HG02943 (cell line): Measurements from ENCODE around the gene TENM4.

Experiments
- ATAC-seq: cut with Tn5 transposase; IDR thresholded peaks from one replicate; pipeline ENCODE4 v1.9.1; 2021; ENCODE audit warnings: mild to moderate bottlenecking, low read depth, moderate library complexity; ENCODE audit not compliant: unreplicated experiment

The TENM4 gene

DNA sequence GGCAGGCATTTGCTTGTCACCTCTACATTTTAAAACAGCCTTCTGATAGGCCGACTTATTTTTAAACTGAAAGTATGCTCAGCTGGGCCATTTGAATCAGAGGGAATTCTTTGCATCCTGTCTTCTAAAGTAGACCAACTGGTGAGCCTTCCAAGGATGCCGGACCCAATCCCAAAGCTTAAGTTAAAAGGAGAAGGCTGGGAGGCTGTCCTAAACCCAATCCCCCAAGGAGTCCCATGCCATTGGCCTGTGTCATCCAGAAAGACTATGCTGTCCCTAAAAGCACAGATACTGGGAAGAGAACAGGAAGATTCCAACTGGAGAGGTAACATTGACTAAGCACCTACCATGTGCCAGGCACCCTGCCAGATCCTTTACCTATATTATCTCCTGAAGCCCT, 18.0 kb downstream of the TENM4 start:
- no peak for ATAC-seq

DNA sequence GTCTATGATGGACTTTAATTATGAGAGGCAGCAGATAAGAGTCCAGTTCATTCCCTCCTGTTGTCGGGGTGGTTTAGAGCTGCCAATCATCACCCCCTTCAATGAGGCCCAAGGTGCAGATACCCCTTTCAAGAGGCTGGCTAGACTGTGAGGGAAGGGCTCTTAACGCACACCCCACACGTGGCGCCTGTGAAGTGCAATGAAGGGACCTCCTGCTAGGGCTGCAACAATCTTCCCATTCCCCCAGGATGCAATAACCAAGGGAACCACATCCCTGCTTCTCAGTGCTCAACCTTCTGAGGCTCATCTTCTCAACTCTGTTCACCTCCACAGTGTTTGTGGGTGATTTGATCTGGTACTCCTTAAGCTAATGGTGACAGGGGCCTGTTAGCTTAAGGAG, 19.0 kb downstream of the TENM4 start:
- ATAC-seq = no peak

DNA sequence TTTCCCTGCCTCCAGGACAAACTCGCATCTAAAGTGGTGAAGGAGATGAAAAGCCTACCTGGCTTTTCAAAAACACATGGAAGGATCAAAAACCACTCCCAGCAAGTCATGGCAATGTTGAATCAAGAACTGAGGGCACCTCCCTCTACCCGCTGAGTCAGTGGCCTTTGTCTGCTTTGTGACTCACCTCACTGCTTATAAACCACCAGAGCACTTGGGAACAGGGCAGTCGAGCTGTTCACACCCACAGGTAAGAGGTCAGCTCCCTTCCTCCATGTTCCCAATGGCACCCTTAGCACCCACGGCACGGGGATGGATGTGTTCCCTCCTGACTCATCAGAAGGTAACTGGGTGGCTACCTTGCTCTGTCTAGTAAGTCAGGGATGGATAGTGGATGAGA, 21.7 kb downstream of the TENM4 start:
- ATAC-seq = no peak

DNA sequence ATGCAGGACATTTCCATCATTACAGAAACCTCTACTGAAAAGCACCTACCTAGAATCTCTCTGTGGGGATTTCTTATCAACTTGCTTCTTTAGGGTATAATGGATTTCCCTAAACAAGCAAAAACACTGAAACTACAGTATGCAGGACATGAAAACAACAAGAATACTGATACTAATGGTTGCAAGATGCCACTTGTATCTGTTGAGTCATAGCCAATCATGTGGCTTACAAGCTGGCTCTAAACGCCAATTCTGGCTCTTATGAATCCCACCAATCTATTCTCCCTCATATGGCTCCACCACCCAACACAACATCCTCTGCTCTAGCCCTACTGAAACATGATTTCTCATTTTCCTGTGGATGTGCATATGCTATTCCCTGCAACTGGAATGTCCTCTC, 22.6 kb downstream of the TENM4 start:
- no peak for ATAC-seq

DNA sequence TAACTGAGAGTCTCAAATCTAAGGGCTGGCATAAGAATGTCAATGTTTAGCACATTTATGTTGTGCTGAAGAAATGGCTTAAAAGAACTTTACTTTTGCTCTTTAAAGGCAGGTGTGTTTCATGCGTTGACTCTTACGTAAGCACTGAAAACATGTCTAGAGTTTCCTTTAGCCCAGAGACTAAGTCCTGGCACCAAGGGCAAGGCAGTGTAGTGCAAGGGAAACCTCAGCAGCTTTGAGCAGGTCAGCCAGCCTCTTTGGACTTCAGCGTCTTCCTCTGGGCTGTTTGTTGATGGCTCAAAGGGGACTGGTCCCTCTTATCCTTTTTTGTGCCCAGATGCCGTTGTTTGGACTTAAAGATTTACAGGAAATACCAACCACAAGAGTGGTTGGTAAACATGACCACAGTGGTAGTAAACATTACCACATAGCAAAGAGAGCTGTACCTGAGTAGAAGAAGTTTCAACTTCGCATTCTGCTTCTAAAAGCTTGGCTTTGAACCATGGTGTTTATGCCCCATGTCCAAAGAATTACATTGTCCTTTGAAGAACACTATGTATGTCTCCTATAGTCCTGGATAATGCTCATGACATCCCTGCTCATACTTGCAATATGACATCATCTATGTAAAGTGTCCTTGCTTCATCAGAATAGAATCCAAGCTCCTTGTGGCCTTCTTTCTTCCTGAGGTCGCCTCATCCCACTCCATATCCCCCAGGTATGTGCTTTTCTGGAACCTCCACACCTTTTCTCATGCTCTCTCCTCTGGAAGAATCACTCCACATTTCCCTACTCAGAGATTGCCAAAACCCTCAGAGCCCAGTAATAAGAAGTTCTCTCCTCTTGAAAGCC, 23.5 kb downstream of the TENM4 start:
- ATAC-seq = no peak

DNA sequence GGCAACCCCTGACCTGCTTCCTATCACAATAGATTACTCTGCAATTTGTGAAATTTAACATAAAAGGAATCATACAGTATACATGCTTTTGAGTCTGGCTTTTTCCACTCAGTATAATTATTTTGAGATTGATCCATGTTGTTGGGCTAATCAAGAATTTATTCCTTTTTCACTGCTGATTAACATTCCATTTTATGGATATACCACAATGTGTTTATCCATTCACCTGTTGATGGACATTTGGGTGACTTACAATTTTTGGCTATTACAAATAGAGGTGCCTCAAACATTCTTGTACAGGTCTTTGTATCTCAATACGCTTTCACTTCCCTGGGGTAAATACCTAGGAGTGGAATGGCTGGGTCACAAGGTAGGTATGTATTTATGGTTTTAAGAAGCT, 24.9 kb downstream of the TENM4 start:
- no peak for ATAC-seq

DNA sequence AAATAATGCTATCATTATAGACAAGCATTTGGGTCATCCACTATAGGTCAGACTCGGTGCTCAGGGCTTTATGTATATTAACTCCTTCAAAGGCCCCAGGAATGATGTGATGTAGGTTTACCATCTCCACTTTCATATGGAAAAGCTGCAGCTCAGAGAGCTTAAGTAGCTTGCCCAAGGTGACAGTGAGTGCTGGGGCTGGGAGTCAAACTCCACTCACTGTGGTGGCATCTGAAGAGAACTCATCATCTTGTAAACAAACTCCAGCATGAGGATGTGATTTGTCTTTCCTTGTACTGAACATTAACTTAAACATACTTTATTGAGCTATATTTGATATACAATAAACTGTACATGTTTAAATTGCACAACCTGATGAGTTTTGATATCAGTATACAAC, 25.4 kb downstream of the TENM4 start:
- no peak for ATAC-seq

DNA sequence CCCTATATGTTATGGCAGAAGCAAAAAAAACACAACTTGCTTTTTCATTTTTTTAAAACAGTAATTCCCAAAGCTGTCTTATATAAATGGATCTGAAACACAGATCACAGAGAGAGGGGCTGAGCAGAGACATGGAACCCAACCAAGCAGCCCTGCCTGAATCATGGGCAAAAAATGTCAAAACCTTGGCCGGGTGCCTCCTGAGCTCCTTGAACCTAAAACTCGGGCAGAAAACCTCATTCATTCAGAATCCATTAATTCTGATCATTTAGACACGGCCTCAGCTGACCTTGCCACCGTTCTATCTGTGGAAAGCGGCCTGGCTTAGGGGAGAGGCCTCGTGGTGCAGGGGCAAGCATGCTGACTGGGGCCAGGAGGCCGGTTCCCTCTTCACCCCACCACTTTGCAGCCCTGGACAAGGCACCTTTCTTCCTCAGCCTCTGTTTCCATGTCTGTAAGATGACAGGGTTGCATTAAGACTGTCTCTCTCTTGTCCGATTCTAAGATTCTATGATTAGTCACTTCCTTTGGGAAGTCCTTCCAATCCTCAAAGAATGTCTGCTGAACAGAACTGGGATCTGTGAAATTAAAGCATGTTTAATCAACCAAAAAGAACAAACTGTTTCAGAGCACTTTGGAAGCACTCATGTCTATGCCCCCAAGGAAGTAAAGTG, 26.0 kb downstream of the TENM4 start:
- no peak for ATAC-seq

DNA sequence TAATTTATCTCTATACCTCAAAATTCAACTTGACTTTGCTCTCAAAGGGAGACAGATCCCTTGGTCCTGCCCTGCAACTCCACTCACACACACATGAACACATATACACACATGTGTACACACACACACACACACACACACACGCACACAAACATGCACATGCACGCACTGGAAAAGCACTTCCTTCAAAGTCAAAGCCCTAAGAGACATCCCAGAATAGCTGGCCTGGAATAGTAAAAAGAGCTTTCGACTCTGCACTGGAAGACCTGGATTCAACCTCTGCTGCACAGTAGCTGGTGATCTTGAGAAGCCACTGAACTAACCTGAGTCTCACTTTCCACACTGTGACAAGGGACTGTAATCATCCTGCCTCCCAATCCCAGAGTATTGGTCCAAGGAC, 26.8 kb downstream of the TENM4 start:
- ATAC-seq = no peak

DNA sequence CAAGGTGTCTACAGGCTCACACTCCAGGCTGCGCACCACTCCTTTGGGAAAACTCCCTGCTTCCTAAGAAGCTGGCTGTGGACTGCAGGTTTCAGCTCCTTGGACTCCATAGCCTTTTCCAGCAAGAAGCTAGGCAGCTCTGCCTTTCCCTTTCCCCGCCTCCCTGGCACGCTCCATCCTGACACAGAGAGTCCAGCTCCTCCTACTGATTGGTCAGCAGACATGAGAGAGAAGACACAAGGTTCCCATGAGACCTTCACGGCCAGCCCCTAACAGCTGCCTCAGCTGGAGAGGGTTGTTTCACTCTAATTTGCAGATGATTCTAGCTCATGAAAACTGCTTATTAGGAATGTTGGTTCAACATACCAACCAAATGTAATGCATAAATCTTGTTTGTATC, 27.6 kb downstream of the TENM4 start:
- no peak for ATAC-seq

DNA sequence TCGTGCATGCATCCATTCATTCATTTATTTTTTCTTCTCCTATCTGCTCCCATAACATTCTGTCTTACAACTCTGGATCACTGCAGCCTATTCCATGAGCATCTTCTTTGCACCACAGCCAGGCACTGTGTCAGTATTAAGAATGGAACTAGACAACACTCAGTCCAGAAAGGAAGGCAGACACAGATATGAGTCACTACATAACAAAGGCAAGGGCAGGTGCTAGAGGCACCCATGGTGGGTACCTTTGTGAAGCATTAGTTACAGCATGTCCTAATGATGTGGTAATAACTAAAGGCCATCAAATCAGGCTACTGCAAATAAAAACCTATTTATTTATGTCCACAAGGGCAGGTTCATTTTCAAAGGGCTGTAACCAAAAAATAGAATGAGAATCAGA, 28.1 kb downstream of the TENM4 start:
- no peak for ATAC-seq

DNA sequence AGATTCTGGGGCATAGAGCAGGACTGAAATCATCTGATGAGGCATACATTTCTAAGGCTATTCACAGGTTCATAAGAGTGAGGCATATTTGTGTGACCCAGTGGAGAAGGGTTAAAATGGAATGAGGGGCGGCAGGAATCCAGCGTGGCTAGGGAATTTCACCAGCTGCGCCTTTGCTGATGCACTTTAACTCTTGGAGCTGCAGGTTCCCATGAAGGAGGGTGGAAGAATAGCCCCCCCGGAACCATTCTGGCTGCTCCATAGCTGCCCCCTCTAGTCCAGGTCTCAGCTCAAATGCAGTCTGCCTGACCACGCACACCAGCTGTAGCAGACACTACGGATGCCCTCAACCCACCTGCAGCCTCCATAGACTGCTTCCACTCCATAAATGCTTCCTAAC, 31.5 kb downstream of the TENM4 start:
- ATAC-seq = no peak

DNA sequence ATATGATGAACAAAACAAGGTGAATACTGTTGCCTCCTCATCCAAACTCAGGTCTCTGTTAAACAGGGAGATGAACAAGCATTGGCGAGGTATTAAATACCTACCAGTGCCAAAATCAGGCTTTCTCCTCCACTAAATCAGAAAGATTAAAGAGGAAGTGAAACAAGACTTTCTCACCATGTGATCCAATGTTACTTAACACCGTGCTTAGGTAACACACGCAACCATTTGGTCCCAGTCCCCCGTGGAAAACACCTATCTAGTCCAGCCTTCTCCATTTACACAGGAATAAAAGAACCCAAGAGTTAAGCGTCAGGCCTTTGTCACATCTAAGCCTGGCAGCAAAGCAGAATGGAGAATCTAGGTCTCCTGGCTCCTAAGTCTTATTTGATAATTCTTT, 34.5 kb downstream of the TENM4 start:
- peak; percentile 92 for ATAC-seq

DNA sequence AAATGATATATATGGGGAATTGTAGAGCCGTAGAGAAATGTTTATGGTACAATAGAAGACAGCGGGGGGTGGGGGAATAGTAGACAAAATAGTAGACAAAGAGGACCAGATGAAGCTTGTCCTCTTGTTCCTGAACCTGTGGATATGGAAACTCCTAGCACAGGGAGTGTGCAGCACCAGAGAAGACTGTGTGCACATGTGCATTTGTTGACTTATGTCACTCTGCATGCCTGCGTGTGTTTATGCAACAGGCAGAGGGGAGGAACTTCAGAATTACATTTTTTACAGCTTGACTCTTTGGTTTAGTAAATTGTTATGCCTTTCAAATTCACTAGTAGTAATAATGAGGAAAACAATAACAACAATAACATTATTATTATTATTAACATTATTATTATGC, 36.0 kb downstream of the TENM4 start:
- ATAC-seq = no peak

DNA sequence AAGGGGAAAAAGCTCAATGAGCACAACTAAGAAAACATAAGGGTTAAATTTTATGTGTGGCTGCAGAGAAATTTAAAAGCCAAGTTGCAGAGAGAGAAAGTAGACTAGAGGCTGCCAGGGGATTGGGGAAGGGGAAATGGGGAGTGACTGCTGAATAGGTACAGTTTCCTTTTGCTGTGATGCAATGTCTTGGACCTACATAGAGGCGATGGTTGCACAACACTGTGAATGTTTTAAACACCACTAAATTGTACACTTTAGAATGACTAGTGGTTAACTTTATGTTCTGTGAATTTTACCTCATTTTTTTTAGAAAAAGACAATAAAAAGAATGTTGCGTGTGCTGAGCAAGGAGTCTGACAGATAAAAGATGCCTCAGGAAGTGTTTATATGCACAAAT, 36.5 kb downstream of the TENM4 start:
- no peak for ATAC-seq

DNA sequence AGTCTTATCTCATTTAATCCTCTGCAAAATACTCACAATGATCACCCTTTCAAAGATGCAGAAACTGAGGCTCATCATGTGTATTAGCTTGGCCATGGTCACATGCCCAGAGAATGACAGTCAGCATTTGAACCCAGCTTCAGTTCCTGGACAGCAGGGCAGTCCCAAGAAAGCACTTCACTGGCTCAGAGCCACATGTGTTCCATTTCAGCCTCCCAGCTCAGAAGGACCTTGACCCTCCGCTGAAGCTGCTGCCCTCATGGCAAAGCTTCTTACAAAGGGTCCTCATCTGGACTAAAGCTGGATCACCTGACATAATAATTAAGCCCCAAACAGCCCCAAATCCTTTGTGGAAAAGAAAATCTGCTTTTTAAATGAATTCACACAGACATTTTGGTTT, 37.0 kb downstream of the TENM4 start:
- no peak for ATAC-seq

DNA sequence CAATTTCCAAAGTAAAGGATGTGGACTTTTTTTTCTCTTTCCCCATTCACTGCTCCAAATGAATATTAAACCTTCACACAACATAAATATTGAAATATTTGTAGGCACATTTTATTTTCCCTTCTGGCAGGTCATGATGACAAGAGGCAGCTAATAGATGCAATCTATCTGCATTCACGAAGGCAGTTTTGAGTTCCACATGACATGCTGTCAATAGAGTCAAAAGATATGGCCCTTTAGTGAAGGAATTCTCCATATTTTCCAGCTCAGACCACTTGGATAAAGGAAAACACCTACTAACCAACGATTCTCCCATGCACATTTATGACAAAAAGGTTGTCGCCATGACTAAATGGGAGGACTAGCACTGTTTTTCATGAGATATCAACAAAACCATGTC, 37.9 kb downstream of the TENM4 start:
- ATAC-seq = no peak

DNA sequence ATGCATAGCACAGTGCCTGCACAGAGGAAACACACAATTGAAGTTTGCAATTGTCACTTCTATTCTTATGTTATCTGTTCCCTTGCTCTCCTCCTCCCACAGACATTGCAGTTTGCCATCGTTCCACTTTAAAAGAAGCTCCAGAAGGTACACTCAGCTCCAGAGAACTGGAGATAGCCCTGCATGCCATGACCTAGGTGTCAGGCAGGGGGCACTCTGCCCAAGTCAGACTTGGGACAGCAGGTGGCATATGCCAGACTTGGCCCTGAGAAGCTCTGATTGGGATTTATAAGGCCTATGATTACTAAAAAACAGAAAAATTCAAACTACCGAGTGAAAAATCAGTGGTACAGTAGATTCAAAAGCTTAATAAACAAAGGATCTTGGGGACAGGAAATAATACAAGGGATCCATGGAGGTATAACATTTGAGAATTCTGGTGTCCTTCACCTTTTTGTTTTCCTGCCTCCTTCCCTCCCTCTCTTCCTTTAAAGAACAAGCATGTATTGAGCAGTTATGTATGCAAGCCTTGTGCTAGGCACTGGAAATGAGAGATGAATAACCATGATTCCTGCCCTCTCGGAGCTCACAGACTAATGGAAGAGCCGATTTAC, 40.0 kb downstream of the TENM4 start:
- no peak for ATAC-seq

DNA sequence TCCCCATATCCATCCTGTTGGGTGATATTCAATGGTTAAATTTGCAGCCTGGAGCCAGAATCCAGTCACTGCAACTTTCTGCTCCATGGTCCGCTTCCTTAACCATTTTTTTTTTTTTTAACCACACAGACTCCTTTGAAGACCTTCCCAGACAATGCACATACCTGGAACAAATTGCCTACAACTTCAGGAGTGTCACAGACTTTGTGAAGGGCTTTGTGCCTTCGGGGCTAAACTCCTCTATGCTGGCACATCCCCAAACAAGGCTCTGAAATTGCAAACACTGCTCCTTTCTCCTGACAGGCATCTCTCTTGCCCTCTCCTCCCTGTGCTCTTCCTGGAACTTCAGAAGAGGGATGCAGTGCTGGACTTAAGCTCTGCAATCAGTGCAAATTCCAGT, 40.6 kb downstream of the TENM4 start:
- no peak for ATAC-seq

DNA sequence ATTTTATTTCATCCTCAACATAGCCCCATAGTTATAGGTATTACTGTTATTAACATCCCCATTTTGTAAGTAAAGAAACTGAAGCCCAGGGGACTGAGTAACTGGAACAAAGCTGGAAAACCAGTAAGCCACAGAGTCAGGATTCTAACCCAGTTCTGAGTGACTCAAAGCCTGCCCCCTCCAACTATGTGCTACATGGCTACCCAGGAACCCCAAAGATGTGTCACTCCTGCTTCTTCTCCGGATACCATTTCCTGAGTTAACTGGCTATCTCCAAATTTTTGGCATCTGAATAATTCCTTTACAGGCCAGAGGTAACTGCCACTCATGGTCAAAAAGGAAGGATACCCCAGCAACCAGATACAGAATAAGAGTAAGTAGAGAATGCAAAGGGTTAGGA, 43.6 kb downstream of the TENM4 start:
- no peak for ATAC-seq

DNA sequence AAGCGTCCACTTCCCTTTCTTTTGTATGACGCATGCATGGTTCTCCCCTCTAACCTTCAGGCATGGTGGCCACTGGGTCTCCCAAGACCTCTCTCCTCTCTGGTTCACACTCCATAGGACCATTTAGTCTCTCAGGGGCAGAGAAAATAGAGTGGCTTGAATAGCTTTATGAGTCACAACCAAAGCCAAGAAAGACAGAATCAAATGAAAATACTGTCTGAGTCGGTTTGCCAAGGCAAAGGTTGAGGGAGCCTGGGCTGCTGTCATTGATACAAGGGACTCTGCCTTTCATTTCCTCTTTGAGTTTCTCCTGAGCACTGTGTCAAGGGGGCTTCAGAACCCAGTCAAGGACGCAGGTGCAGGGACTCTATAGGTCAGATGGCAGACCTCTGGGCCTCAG, 44.2 kb downstream of the TENM4 start:
- no peak for ATAC-seq

DNA sequence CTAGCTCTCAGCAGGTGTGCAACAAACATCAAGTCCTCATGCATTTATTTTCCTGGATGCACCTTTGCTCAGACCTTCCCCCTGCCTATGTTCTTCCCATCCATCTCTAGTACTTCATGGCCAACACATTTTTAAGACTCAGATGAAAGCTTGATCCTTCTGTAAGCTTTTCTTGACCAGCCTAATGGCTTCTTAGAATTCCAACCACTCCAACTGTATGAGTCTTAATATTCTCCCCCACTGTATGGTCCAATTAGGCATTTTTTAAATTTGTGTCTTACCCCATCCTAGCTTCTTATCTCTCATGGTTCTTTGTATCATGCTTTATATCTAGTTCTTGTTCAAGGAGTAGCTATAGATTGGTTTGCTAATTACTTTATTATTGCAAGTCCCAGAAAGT, 44.8 kb downstream of the TENM4 start:
- ATAC-seq = no peak
